A549 (cell line): ENCODE measurements around the gene IGF1R. TPM values are rescaled to one million over a fixed set of nuclear protein-coding genes. Genes with fewer than 3 reads are reported as not detected.
A peak's percentile ranks its signal among the peaks of the same experiment; 100 is the strongest.

Experiments
- ATAC-seq, 2 experiments: fragments of 200-7000 bp in 1 of 2; fragments of >200 bp in 1 of 2; cut with Nextera tagmentation in 1 of 2; cut with Tn5 transposase in 1 of 2; 3 replicates each; pipeline versions ENCODE4 v1.8.0 to v1.9.1; 2018 to 2020; ENCODE audit warnings: mild to moderate bottlenecking in 1 of 2, moderate library complexity in 1 of 2
- CTCF ChIA-PET: fragments of 300-600 bp; sonication (Branson Sonifier 250); formaldehyde crosslinking; extraction: SDS; loops from one replicate; lab custom pipeline; 2021; ENCODE audit warnings: antibody characterized with exemption, inconsistent platforms; lab: Yijun Ruan, JAX
- POLR2A ChIA-PET: fragments of 350-600 bp; formaldehyde crosslinking; extraction: SDS; loops from one replicate; lab custom pipeline; 2021; ENCODE audit warnings: antibody characterized with exemption, inconsistent platforms; lab: Yijun Ruan, JAX
- DNase-seq, 2 experiments: peaks; one replicate each; pipeline versions ENCODE4 v3.0.0 to v3.0.0-alpha.2; 2011 to 2016; ENCODE audit warnings: low read depth in 1 of 2, low spot score in 1 of 2
- FAIRE-seq: peaks from 2 replicates; lab custom pipeline; 2011; peaks lifted over from hg19 to GRCh38; lab: Jason Lieb, UNC
- H3K27ac ChIP-seq, 2 experiments: fragments of >200 bp; sonication (Bioruptor Twin); formaldehyde crosslinking; 3 replicates each; pipeline ENCODE4 v1.5.1; 2016 to 2017
- H3K4me1 ChIP-seq: fragments of >200 bp; sonication (Bioruptor Twin); formaldehyde crosslinking; 3 replicates; pipeline ENCODE4 v1.6.1; 2016
- H3K4me2 ChIP-seq: fragments of >200 bp; sonication (Bioruptor Twin); formaldehyde crosslinking; 3 replicates; pipeline ENCODE4 v1.6.1; 2016
- H3K4me3 ChIP-seq: fragments of >200 bp; sonication (Bioruptor Twin); formaldehyde crosslinking; 3 replicates; pipeline ENCODE4 v1.5.1; 2016
- H3K9me3 ChIP-seq: fragments of >200 bp; sonication (Bioruptor Twin); formaldehyde crosslinking; 3 replicates; pipeline ENCODE4 v1.6.1; 2016
- BHLHE40 ChIP-seq: IDR thresholded peaks from 2 replicates; pipeline ENCODE4 v1.6.1; 2012; ENCODE audit warnings: low read depth, low read length, inconsistent platforms
- CBX8 ChIP-seq: fragments of 200-600 bp; sonication (generic); IDR thresholded peaks from 2 replicates; pipeline ENCODE4 v1.6.1; 2016
- CEBPB ChIP-seq, 2 experiments: fragments of >200 bp in 1 of 2; sonication (Bioruptor Twin) in 1 of 2; formaldehyde crosslinking in 1 of 2; IDR thresholded peaks; 2 replicates each; pipeline ENCODE4 v1.6.1; 2012 to 2016
- CHD2 ChIP-seq: fragments of 150-350 bp; IDR thresholded peaks from 2 replicates; pipeline ENCODE4 v1.6.1; 2014; ENCODE audit warnings: low read length; ENCODE audit not compliant: partially characterized antibody
- CHD4 ChIP-seq: fragments of 200-600 bp; sonication (generic); IDR thresholded peaks from 2 replicates; pipeline ENCODE4 v1.6.1; 2016; ENCODE audit warnings: antibody characterized with exemption, mild to moderate bottlenecking, borderline replicate concordance
- ELK1 ChIP-seq: fragments of 150-350 bp; IDR thresholded peaks from 2 replicates; pipeline ENCODE4 v1.6.1; 2014; ENCODE audit warnings: low read depth, mild to moderate bottlenecking, low read length
- EP300 ChIP-seq, 2 experiments: fragments of >200 bp; sonication (Bioruptor Twin); formaldehyde crosslinking; IDR thresholded peaks; 2 replicates in 1 of 2; 3 replicates in 1 of 2; pipeline ENCODE4 v1.6.1; 2016 to 2017
- ESRRA ChIP-seq: fragments of 150-350 bp; IDR thresholded peaks from 2 replicates; pipeline ENCODE4 v1.6.1; 2014; ENCODE audit warnings: mild to moderate bottlenecking, low read length, borderline replicate concordance
- FOXS1 ChIP-seq: fragments of 250-450 bp; sonication (Bioruptor Pico); IDR thresholded peaks from 2 replicates; pipeline ENCODE4 v1.5.0; 2020; ENCODE audit warnings: mild to moderate bottlenecking, moderate library complexity
- HDAC2 ChIP-seq: fragments of 200-600 bp; sonication (generic); IDR thresholded peaks from 2 replicates; pipeline ENCODE4 v1.6.1; 2016
- HOXB13 ChIP-seq: fragments of 250-450 bp; sonication (Bioruptor Pico); IDR thresholded peaks from 2 replicates; pipeline ENCODE4 v1.5.0; 2020; ENCODE audit warnings: low read depth, mild to moderate bottlenecking, moderate library complexity
- HOXB5 ChIP-seq: fragments of 250-450 bp; sonication (Bioruptor Pico); IDR thresholded peaks from 2 replicates; pipeline ENCODE4 v1.5.0; 2020; ENCODE audit warnings: mild to moderate bottlenecking, moderate library complexity
- JUN ChIP-seq, 2 experiments: fragments of >200 bp; sonication (Bioruptor Twin); formaldehyde crosslinking; IDR thresholded peaks; 2 replicates in 1 of 2; 3 replicates in 1 of 2; pipeline ENCODE4 v1.6.1; 2016 to 2017
- KDM5A ChIP-seq: fragments of 200-600 bp; sonication (generic); IDR thresholded peaks from 2 replicates; pipeline ENCODE4 v1.6.1; 2016; ENCODE audit warnings: antibody characterized with exemption, mild to moderate bottlenecking
- MAFK ChIP-seq: fragments of 450-650 bp; IDR thresholded peaks from 2 replicates; pipeline ENCODE4 v1.6.1; 2014; ENCODE audit not compliant: partially characterized antibody
- MAX ChIP-seq: IDR thresholded peaks from 2 replicates; pipeline ENCODE4 v1.6.1; 2012
- MYC ChIP-seq: IDR thresholded peaks from 2 replicates; pipeline ENCODE4 v1.6.1; 2012; ENCODE audit warnings: mild to moderate bottlenecking, inconsistent platforms, low read length, improper control_type of control experiment, borderline replicate concordance
- NFE2L2 ChIP-seq: fragments of 150-350 bp; conservative IDR thresholded peaks from 2 replicates; pipeline ENCODE4 v1.6.1; 2014; ENCODE audit warnings: low read length
- NR3C1 ChIP-seq: fragments of >200 bp; sonication (Bioruptor Twin); formaldehyde crosslinking; IDR thresholded peaks from 3 replicates; pipeline ENCODE4 v1.6.1; 2017
- PHF8 ChIP-seq: fragments of 200-600 bp; sonication (generic); IDR thresholded peaks from 2 replicates; pipeline ENCODE4 v1.6.1; 2016; ENCODE audit warnings: low read depth, mild to moderate bottlenecking, antibody characterized with exemption, moderate library complexity, borderline replicate concordance
- POLR2A ChIP-seq: IDR thresholded peaks from 2 replicates; pipeline ENCODE4 v1.6.1; 2012; ENCODE audit warnings: mild to moderate bottlenecking, low read length
- POLR2AphosphoS2 ChIP-seq: conservative IDR thresholded peaks from 2 replicates; pipeline ENCODE4 v1.6.1; 2012; ENCODE audit warnings: low read length, improper control_type of control experiment, inconsistent platforms
- RAD21 ChIP-seq, 2 experiments: fragments of >200 bp in 1 of 2; sonication (Bioruptor Twin) in 1 of 2; formaldehyde crosslinking in 1 of 2; IDR thresholded peaks in 1 of 2; conservative IDR thresholded peaks in 1 of 2; 2 replicates in 1 of 2; 3 replicates in 1 of 2; pipeline ENCODE4 v1.6.1; 2012 to 2018; ENCODE audit warnings: inconsistent platforms in 1 of 2
- RARB ChIP-seq: fragments of 250-450 bp; sonication (Bioruptor Pico); IDR thresholded peaks from 2 replicates; pipeline ENCODE4 v1.8.0; 2021; ENCODE audit warnings: mild to moderate bottlenecking, moderate library complexity
- RNF2 ChIP-seq: fragments of 200-600 bp; sonication (generic); IDR thresholded peaks from 2 replicates; pipeline ENCODE4 v1.6.1; 2016; ENCODE audit warnings: low read depth, mild to moderate bottlenecking, antibody characterized with exemption, moderate library complexity, borderline replicate concordance
- SMC3 ChIP-seq: fragments of >200 bp; sonication (Bioruptor Twin); formaldehyde crosslinking; IDR thresholded peaks from 3 replicates; pipeline ENCODE4 v1.6.1; 2018; ENCODE audit warnings: inconsistent platforms
- ZC3H11A ChIP-seq: fragments of 450-650 bp; IDR thresholded peaks from 2 replicates; pipeline ENCODE4 v1.6.1; 2014; ENCODE audit warnings: antibody characterized with exemption, mild to moderate bottlenecking
- ZNF302 ChIP-seq: fragments of 250-450 bp; sonication (Bioruptor Pico); IDR thresholded peaks from 2 replicates; pipeline ENCODE4 v1.9.0; 2021; ENCODE audit warnings: inconsistent platforms, mild to moderate bottlenecking, moderate library complexity
- WGBS: methylation state at CpG from one replicate; pipeline ENCODE4 v1.1.6; 2017; ENCODE audit errors: missing lambda C conversion rate; 5-methylcytosine and 5-hydroxymethylcytosine counted together
- polyA plus RNA-seq, 4 experiments: library from polyadenylated mRNA; depleted of rRNA in 3 of 4; stranded (reverse); fragments of >200 nt; fragmentation: RNase III in 1 of 4; extraction: RNeasy Plus Mini Kit Qiagen cat#74134 plus additional on column Dnase treatment in 1 of 4; gene quantifications; 2 replicates in 3 of 4; 3 replicates in 1 of 4; pipeline ENCODE4 v1.2.3, GENCODE V29; 2011 to 2017
- TF ChIP-seq, protein P1 (sequence below): IDR thresholded peaks from 2 replicates; pipeline ENCODE4 v1.6.1; 2012

The IGF1R gene
- polyA plus RNA-seq, 2 of the 4 experiments (the other 2 are of a cell fraction) = 42.6 to 69.5 TPM

GRCh38 chr15:98860281-98861041 is 212.1 kb downstream of the IGF1R start:
- H3K27ac ChIP-seq = peak overlapping the region; percentile 95 to 97
- peak; percentile 98 for FAIRE-seq

GRCh38 chr15:98861188-98861587 is 212.8 kb downstream of the IGF1R start:
- Histone ChIP-seq H3K4me1 (peaks cover 96% of the 10 kb centered on the region), H3K4me3 (no peak overlapping the region), H3K4me2 (peak overlapping the region; percentile 99), H3K27ac (peak overlapping the region; percentile 95 to 97), H3K9me3 (no peaks in the 10 kb centered on the region)
- WGBS = 47% methylated on average over 6 of the region's 6 CpGs
- peak in 1 of 2 experiments; percentile 46 for DNase-seq
- no peak for FAIRE-seq
- TF ChIP-seq MAX = peak; percentile 48
- no peak for TF ChIP-seq POLR2A
- TF ChIP-seq, protein P1, sequence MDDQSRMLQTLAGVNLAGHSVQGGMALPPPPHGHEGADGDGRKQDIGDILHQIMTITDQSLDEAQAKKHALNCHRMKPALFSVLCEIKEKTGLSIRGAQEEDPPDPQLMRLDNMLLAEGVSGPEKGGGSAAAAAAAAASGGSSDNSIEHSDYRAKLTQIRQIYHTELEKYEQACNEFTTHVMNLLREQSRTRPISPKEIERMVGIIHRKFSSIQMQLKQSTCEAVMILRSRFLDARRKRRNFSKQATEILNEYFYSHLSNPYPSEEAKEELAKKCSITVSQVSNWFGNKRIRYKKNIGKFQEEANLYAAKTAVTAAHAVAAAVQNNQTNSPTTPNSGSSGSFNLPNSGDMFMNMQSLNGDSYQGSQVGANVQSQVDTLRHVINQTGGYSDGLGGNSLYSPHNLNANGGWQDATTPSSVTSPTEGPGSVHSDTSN = no peak
- peak; percentile 54; the same call in 1 of the 2 replicates for TF ChIP-seq HOXB13 (CRISPR knock-in tag)
- ATAC-seq = peak in 1 of 2 experiments; percentile 13; a peak in 3 of 6 replicates
- ChIA-PET POLR2A (interaction anchor here (1.0 to 6.8 kb wide), 2 partner anchors 12 to 16 kb away, joined by 3 to 61 read pairs; no protein-coding TSS in a partner anchor), CTCF (interaction anchor here (0.6 to 11.2 kb wide), 10 partner anchors 10 to 215 kb away, joined by 3 to 97 read pairs (median 4); no protein-coding TSS in a partner anchor)

More at GRCh38 chr15:98860281-98861041, 212.1 kb downstream of the IGF1R start:
- DNase-seq (peak in 1 of 2 experiments; percentile 76), ATAC-seq (peak in 1 of 2 experiments; percentile 19; a peak in 3 of 6 replicates)
- TF ChIP-seq KDM5A (no peak), RAD21 (conservative IDR thresholded peaks at IDR 0.05 in 1 of 2, IDR thresholded peaks at IDR 0.05 in 1 of 2) (0 out of 5 replicates have a peak, but pooled peaks of 1 of the 2 experiments have one; percentile 22), PHF8 (no peak), MAFK (peak; percentile 16), ZNF302 (CRISPR knock-in tag) (no peak), POLR2A (no peak), NR3C1 (no peak), CBX8 (no peak), RARB (no peak), POLR2AphosphoS2 (no peak), HOXB13 (CRISPR knock-in tag) (no peak), FOXS1 (no peak), BHLHE40 (no peak), RNF2 (no peak), MAX (peak; percentile 45), SMC3 (no peak; the same call in 1 of the 3 replicates), CHD2 (no peak), ZC3H11A (no peak), MYC (no peak), HOXB5 (CRISPR knock-in tag) (no peak), NFE2L2 (no peak), CHD4 (no peak), CEBPB (IDR thresholded peaks at IDR 0.05) (peak; percentile 53 to 71; a peak in 3 of 4 replicates), JUN (IDR thresholded peaks at IDR 0.05) (peak; percentile 75 to 78; a peak in 3 of 5 replicates), EP300 (IDR thresholded peaks at IDR 0.05) (peak; percentile 25 to 48; a peak in 1 of 5 replicates), ESRRA (no peak), HDAC2 (no peak), ELK1 (no peak)
- TF ChIP-seq, protein P1 = no peak
- Histone ChIP-seq H3K4me2 (peak overlapping the region; percentile 99), H3K4me3 (no peak overlapping the region), H3K9me3 (no peaks in the 10 kb centered on the region), H3K4me1 (peaks cover 96% of the 10 kb centered on the region)
- CTCF ChIA-PET = interaction anchor here (0.6 to 11.2 kb wide), 8 partner anchors 9 to 216 kb away, joined by 3 to 97 read pairs (median 10); no protein-coding TSS in a partner anchor
- WGBS = 3% methylated on average over 4 of the region's 4 CpGs
- POLR2A ChIA-PET = interaction anchor here (1.0 to 6.8 kb wide), 2 partner anchors 13 to 16 kb away, joined by 3 to 61 read pairs; no protein-coding TSS in a partner anchor
